WTC11 (cell line): ENCODE results near the gene IL17F. TPM values are rescaled to one million over a fixed set of nuclear protein-coding genes. Genes with fewer than 3 reads are reported as not detected.

Experiments
- ATAC-seq: fragments of 200-7000 bp; cut with Tn5 transposase; 2 replicates; pipeline ENCODE4 v1.10.0; 2021; ENCODE audit warnings: mild to moderate bottlenecking, moderate library complexity
- CTCF ChIA-PET: fragments of 300-600 bp; sonication (Branson Sonifier 250); formaldehyde crosslinking; loops from one replicate; lab custom pipeline; 2021; ENCODE audit warnings: antibody characterized with exemption; lab: Charles Lee
- POLR2A ChIA-PET: fragments of 350-600 bp; sonication (Branson Sonifier 250); formaldehyde crosslinking; loops from one replicate; lab custom pipeline; 2021; ENCODE audit warnings: antibody characterized with exemption; lab: Charles Lee
- DNase-seq: peaks from one replicate; pipeline ENCODE4 v3.0.0; 2021; ENCODE audit warnings: low spot score
- H3K27ac Mint-ChIP-seq: 2 replicates; pipeline ENCODE4 v1.8.0; 2021; ENCODE audit warnings: mixed read lengths
- H3K27me3 Mint-ChIP-seq: 2 replicates; pipeline ENCODE4 v1.8.0; 2021; ENCODE audit warnings: low read depth, mild to moderate bottlenecking, moderate library complexity, mixed read lengths
- H3K36me3 Mint-ChIP-seq: 2 replicates; pipeline ENCODE4 v1.8.0; 2021; ENCODE audit warnings: mixed read lengths
- H3K4me1 Mint-ChIP-seq: 2 replicates; pipeline ENCODE4 v1.8.0; 2022; ENCODE audit warnings: mixed read lengths
- H3K4me3 Mint-ChIP-seq: 2 replicates; pipeline ENCODE4 v1.8.0; 2021; ENCODE audit warnings: mild to moderate bottlenecking, moderate library complexity, mixed read lengths
- H3K9me3 Mint-ChIP-seq: 2 replicates; pipeline ENCODE4 v1.8.0; 2021; ENCODE audit warnings: mixed read lengths
- ATF1 ChIP-seq: sonication (generic); formaldehyde crosslinking; IDR thresholded peaks from 2 replicates; pipeline ENCODE4 v1.8.1; 2023; ENCODE audit warnings: mild to moderate bottlenecking, moderate library complexity, missing genetic modification reagents
- CREM ChIP-seq: sonication (generic); formaldehyde crosslinking; IDR thresholded peaks from 2 replicates; pipeline ENCODE4 v1.8.1; 2022; ENCODE audit warnings: mild to moderate bottlenecking, missing genetic modification reagents, moderate library complexity
- ELF4 ChIP-seq: sonication (generic); formaldehyde crosslinking; IDR thresholded peaks from 2 replicates; pipeline ENCODE4 v1.8.1; 2022; ENCODE audit warnings: low read depth, mild to moderate bottlenecking, moderate library complexity, missing genetic modification reagents
- ETV6 ChIP-seq: sonication (generic); formaldehyde crosslinking; IDR thresholded peaks from 2 replicates; pipeline ENCODE4 v1.8.1; 2022; ENCODE audit warnings: mild to moderate bottlenecking, missing genetic modification reagents
- GRHL2 ChIP-seq: fragments of 250-450 bp; sonication (Bioruptor Pico); IDR thresholded peaks from 2 replicates; pipeline ENCODE4 v1.8.0; 2022; ENCODE audit warnings: mild to moderate bottlenecking, moderate library complexity; ENCODE audit not compliant: insufficient replicate concordance, severe bottlenecking
- HMGA2 ChIP-seq: fragments of 250-450 bp; sonication (Bioruptor Pico); IDR thresholded peaks from 2 replicates; pipeline ENCODE4 v1.4.0; 2021; ENCODE audit warnings: mild to moderate bottlenecking, moderate library complexity
- IRF2 ChIP-seq: sonication (generic); formaldehyde crosslinking; IDR thresholded peaks from 2 replicates; pipeline ENCODE4 v1.8.0; 2022; ENCODE audit warnings: low read depth, missing genetic modification reagents, borderline replicate concordance
- JAZF1 ChIP-seq: fragments of 250-450 bp; sonication (Bioruptor Pico); IDR thresholded peaks from 2 replicates; pipeline ENCODE4 v1.9.0; 2021; ENCODE audit warnings: moderate library complexity, mild to moderate bottlenecking, inconsistent platforms
- NFE2L1 ChIP-seq: sonication (generic); formaldehyde crosslinking; IDR thresholded peaks from 2 replicates; pipeline ENCODE4 v1.8.1; 2023; ENCODE audit warnings: missing genetic modification reagents
- NR1H2 ChIP-seq: sonication (generic); formaldehyde crosslinking; IDR thresholded peaks from 2 replicates; pipeline ENCODE4 v1.9.0; 2021; ENCODE audit warnings: mild to moderate bottlenecking, moderate library complexity, missing genetic modification reagents
- PRDM15 ChIP-seq: sonication (generic); formaldehyde crosslinking; IDR thresholded peaks from 2 replicates; pipeline ENCODE4 v1.8.0; 2022; ENCODE audit warnings: missing genetic modification reagents
- TEAD4 ChIP-seq: sonication (generic); formaldehyde crosslinking; IDR thresholded peaks from 2 replicates; pipeline ENCODE4 v1.8.0; 2022; ENCODE audit warnings: mild to moderate bottlenecking, missing genetic modification reagents
- TP53 ChIP-seq: sonication (generic); formaldehyde crosslinking; IDR thresholded peaks from 2 replicates; pipeline ENCODE4 v1.8.1; 2023; ENCODE audit warnings: mild to moderate bottlenecking, missing genetic modification reagents
- USF2 ChIP-seq: sonication (generic); formaldehyde crosslinking; IDR thresholded peaks from 2 replicates; pipeline ENCODE4 v1.8.1; 2023; ENCODE audit warnings: mild to moderate bottlenecking, missing genetic modification reagents, moderate library complexity
- ZBTB21 ChIP-seq: sonication (generic); formaldehyde crosslinking; IDR thresholded peaks from 2 replicates; pipeline ENCODE4 v1.8.1; 2023; ENCODE audit warnings: mild to moderate bottlenecking, missing genetic modification reagents, borderline replicate concordance
- ZNF219 ChIP-seq: sonication (generic); formaldehyde crosslinking; IDR thresholded peaks from 2 replicates; pipeline ENCODE4 v1.8.0; 2023; ENCODE audit warnings: missing genetic modification reagents, mild to moderate bottlenecking, borderline replicate concordance
- ZNF232 ChIP-seq: sonication (generic); formaldehyde crosslinking; IDR thresholded peaks from 2 replicates; pipeline ENCODE4 v1.8.0; 2022; ENCODE audit warnings: mild to moderate bottlenecking, missing genetic modification reagents
- ZNF317 ChIP-seq: sonication (generic); formaldehyde crosslinking; IDR thresholded peaks from 2 replicates; pipeline ENCODE4 v1.8.1; 2023; ENCODE audit warnings: low read depth, mild to moderate bottlenecking, moderate library complexity, missing genetic modification reagents, borderline replicate concordance
- ZNF416 ChIP-seq: fragments of 250-450 bp; sonication (Bioruptor Pico); IDR thresholded peaks from 2 replicates; pipeline ENCODE4 v1.9.0; 2021; ENCODE audit warnings: mild to moderate bottlenecking, inconsistent platforms
- total RNA-seq: library from RNA; stranded (reverse); gene quantifications from 3 replicates; pipeline ENCODE4 v1.2.3, GENCODE V29; 2021

The IL17F gene
- total RNA-seq, 1 experiment from 2014 or later = not detected

DNA sequence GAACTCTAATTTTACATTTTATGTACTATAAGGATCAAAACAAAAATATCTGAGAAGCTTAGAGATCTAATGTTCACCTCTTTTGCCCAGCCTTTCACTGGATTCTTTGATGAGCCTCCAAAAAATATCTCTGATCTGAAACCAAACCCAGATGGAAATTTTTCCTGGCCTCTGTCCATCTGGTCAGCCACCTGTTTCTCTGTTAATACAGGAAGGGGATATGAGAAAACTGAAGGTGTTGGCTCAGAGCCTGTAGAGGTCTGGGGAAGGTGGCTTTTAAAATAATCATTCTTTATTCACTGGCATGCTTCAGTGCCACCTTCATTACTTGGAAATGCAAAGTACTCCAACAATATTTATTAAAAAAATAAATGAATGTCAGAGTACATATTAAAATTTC lies 48.8 kb upstream of the IL17F start:
- DNase-seq (no peak), ATAC-seq (no peak)
- H3K4me3 Mint-ChIP-seq = no peak overlapping the region
- H3K36me3 Mint-ChIP-seq = peaks cover 14% of the 10 kb centered on the region
- H3K27ac Mint-ChIP-seq = no peak overlapping the region
- no peaks in the 10 kb centered on the region for H3K27me3 Mint-ChIP-seq
- TF ChIP-seq ZNF317 (CRISPR knock-in tag) (no peak), NFE2L1 (CRISPR knock-in tag) (no peak)
- peaks cover 23% of the 10 kb centered on the region for H3K9me3 Mint-ChIP-seq
- ChIA-PET CTCF (interaction anchor here (1.2 kb wide), 1 partner anchor 107 kb away, joined by 3 read pairs; no protein-coding TSS in a partner anchor), POLR2A (no interaction called here)
- no peaks in the 10 kb centered on the region for H3K4me1 Mint-ChIP-seq

- no peaks in the 10 kb centered on the region for H3K27me3 Mint-ChIP-seq
- ATAC-seq = no peak
- H3K4me3 Mint-ChIP-seq = no peak overlapping the region
- ChIA-PET POLR2A (interaction anchor here (0.7 kb wide), 1 partner anchor 397 kb away, joined by 3 read pairs; no protein-coding TSS in a partner anchor), CTCF (interaction anchor here (0.7 kb wide), 1 partner anchor 112 kb away, joined by 4 read pairs; no protein-coding TSS in a partner anchor)
- DNase-seq = no peak
- H3K36me3 Mint-ChIP-seq = no peaks in the 10 kb centered on the region
- no peaks in the 10 kb centered on the region for H3K9me3 Mint-ChIP-seq
- no peak for TF ChIP-seq TEAD4 (CRISPR knock-in tag)
- no peak for TF ChIP-seq ZNF219
- TF ChIP-seq ETV6 (CRISPR knock-in tag) = no peak
- no peak for TF ChIP-seq ZNF416 (CRISPR knock-in tag)
- TF ChIP-seq HMGA2 (CRISPR knock-in tag) = no peak
- TF ChIP-seq NR1H2 (CRISPR knock-in tag) = no peak
- TF ChIP-seq CREM (CRISPR knock-in tag) = no peak
- TF ChIP-seq PRDM15 (CRISPR knock-in tag) = no peak
- no peak for TF ChIP-seq USF2
- TF ChIP-seq ZNF232 (CRISPR knock-in tag) = no peak
- TF ChIP-seq ATF1 (CRISPR knock-in tag) = no peak
- TF ChIP-seq JAZF1 = no peak
- TF ChIP-seq GRHL2 (CRISPR knock-in tag) = no peak
- TF ChIP-seq ELF4 (CRISPR knock-in tag) = no peak
- TF ChIP-seq, all 79 proteins: peak for 0
- Mint-ChIP-seq H3K27ac (no peak overlapping the region), H3K4me1 (peaks cover 5% of the 10 kb centered on the region)
These were observed 44.5 kb upstream of the IL17F start for GRCh38 chr6:52288841-52289240.

DNA sequence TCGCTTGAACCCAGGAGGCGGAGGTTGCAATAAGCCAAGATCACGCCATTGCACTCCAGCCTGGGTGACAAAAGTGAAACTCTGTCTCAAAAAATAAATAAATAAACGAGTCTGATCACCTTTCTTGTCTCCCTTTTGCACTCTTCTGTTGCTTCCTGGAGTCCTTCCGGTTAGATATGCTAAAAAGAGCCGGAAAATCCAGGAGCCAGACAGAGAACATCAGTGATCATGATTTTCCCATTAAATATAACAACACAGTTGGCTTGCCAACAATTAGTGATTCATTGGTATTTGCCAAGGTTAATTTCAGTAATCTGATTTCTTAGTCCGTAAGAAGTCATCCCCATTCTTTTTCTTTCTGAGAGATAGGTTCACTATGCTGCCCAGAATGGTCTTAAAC lies 43.9 kb upstream of the IL17F start:
- POLR2A ChIA-PET = no interaction called here

More for the DNA sequence above, 43.9 kb upstream of the IL17F start:
- Mint-ChIP-seq H3K4me1 (peaks cover 9% of the 10 kb centered on the region), H3K9me3 (no peaks in the 10 kb centered on the region), H3K27ac (no peak overlapping the region), H3K27me3 (no peaks in the 10 kb centered on the region), H3K36me3 (peaks cover 4% of the 10 kb centered on the region), H3K4me3 (no peak overlapping the region)
- TF ChIP-seq ZBTB21 (CRISPR knock-in tag) (no peak), IRF2 (no peak), TP53 (CRISPR knock-in tag) (no peak)
- CTCF ChIA-PET = interaction anchor here (0.7 kb wide), 1 partner anchor 112 kb away, joined by 4 read pairs; no protein-coding TSS in a partner anchor
- DNase-seq (no peak), ATAC-seq (no peak)
